Measurements from ENCODE around the gene INSYN2A. TPM values are rescaled to one million over a fixed set of nuclear protein-coding genes. Genes with fewer than 3 reads are reported as not detected.

The INSYN2A gene
- total RNA-seq, 4 donors from 2014 or later = 0.18 to 0.48 TPM; not detected in 2

DNA sequence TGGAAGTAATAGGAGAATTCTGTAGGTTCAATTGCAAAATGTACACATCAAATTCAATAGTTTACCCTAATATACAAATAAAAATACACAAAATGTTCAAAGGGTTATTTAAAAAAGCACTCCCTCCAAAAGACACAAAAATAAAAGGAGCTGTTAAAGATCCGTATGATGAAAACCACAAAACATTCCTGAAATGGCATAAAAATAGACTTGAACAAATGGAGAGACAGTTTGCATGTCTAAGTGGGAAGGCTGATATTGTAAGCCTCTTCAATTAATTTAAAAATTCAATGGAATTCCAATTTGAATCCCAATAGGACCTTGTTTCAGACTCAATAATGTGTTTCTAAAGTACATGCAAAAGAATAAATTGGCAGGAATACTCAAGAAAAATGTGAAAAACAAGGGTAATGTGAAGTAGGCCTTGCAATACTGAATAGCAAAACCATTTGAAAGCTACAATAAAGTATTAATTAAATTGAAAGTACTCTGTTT lies 38.0 kb upstream of the INSYN2A start:
- Histone ChIP-seq H3K4me1 (no peaks in the 10 kb centered on the region), H3K27ac (no peak overlapping the region), H3K27me3 (no peaks in the 10 kb centered on the region), H3K4me3 (no peak overlapping the region), H3K9me3 (no peaks in the 10 kb centered on the region), H3K36me3 (no peaks in the 10 kb centered on the region)
- no peak for TF ChIP-seq POLR2A (IDR thresholded peaks at IDR 0.05)
- TF ChIP-seq, protein P1, sequence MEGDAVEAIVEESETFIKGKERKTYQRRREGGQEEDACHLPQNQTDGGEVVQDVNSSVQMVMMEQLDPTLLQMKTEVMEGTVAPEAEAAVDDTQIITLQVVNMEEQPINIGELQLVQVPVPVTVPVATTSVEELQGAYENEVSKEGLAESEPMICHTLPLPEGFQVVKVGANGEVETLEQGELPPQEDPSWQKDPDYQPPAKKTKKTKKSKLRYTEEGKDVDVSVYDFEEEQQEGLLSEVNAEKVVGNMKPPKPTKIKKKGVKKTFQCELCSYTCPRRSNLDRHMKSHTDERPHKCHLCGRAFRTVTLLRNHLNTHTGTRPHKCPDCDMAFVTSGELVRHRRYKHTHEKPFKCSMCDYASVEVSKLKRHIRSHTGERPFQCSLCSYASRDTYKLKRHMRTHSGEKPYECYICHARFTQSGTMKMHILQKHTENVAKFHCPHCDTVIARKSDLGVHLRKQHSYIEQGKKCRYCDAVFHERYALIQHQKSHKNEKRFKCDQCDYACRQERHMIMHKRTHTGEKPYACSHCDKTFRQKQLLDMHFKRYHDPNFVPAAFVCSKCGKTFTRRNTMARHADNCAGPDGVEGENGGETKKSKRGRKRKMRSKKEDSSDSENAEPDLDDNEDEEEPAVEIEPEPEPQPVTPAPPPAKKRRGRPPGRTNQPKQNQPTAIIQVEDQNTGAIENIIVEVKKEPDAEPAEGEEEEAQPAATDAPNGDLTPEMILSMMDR (IDR thresholded peaks at IDR 0.05) = no peak
- DNase-seq = no peak
- intact Hi-C loops (cut with DNase I; ENCODE audit: low total_unique reads) = no loop called here

DNA sequence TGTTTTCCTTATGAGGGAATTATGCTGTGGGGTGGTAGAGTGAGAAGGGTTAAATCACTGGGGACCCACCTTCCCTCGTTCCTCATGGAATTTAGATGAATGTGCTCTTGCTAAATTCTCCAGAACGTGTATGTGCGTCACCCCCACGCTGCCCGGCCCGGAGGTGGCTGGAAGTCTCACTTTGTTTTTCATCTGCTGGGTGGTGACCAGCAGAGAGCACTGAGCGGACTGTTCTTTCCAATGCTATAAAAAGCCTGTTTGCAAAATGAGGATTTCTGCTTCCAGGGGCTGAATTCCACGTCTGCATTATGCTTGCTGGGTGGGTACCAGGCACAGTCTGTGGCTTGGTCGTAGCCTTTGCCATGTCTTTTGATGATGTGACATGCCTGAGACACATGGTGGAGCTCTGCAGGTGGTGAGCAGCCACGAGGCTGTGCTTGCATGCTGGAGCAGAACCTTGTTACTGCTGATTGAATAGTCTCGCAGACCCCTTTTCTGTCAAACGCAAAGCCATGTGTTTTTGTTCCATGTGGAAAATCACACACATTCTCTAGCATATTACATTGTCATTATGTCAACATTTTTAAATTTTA lies 31.9 kb upstream of the INSYN2A start:
- H3K4me1 ChIP-seq = no peaks in the 10 kb centered on the region
- H3K27me3 ChIP-seq = no peaks in the 10 kb centered on the region
- no peak overlapping the region for H3K27ac ChIP-seq
- H3K9me3 ChIP-seq = no peaks in the 10 kb centered on the region
- intact Hi-C loops (cut with DNase I; ENCODE audit: low total_unique reads) = no loop called here
- no peak overlapping the region for H3K4me3 ChIP-seq
- no peak for DNase-seq
- H3K36me3 ChIP-seq = no peaks in the 10 kb centered on the region
- no peak for TF ChIP-seq POLR2A (IDR thresholded peaks at IDR 0.05)
- TF ChIP-seq, protein P1 (IDR thresholded peaks at IDR 0.05) = no peak

DNA sequence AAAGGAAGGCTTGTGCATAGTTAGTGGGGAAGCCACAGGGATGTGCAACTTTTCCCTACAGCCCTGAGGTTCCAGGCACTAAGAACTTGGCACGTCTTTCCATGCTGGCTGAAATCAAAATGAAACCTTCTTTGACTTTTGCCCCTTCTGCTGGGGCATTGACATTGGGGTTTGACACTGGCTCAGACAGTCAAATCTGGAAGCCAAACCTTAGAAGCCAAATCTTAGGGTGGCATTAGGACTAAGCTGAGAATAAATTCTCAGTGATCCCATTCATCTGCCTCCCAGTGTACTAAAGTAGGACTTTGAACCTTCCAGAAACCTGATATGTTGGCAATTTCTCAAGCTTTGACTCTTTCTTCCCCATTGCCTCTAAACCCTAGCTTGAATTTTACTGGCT lies 31.3 kb upstream of the INSYN2A start:
- intact Hi-C loops (cut with DNase I; ENCODE audit: low total_unique reads) = no loop called here
- H3K27ac ChIP-seq = no peak overlapping the region
- H3K9me3 ChIP-seq = no peaks in the 10 kb centered on the region
- TF ChIP-seq, protein P1 (IDR thresholded peaks at IDR 0.05) = no peak
- TF ChIP-seq POLR2A (IDR thresholded peaks at IDR 0.05) = no peak
- H3K36me3 ChIP-seq = no peaks in the 10 kb centered on the region
- DNase-seq = no peak
- H3K4me1 ChIP-seq = no peaks in the 10 kb centered on the region
- H3K27me3 ChIP-seq = no peaks in the 10 kb centered on the region
- no peak overlapping the region for H3K4me3 ChIP-seq

DNA sequence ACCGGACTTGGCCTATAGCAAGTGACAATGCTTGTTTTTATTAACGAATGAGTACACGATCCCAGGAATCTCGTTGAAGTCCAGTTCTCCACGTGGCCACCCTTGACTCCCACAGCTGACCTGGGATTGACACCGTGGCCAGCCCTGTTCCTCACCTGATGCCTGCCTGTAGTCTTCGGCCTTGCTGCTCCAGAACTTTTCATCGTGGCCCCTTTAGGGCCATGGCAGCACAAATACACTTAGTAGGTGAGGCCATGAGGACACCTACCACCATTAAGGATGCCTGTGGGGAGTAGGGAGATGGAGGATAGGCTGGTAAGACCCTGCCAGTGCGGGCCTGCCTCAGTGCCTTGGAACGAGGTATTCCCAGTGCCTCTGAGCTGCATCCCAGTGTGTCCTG lies 30.6 kb upstream of the INSYN2A start:
- H3K9me3 ChIP-seq = no peaks in the 10 kb centered on the region
- H3K27me3 ChIP-seq = no peaks in the 10 kb centered on the region
- no peak overlapping the region for H3K27ac ChIP-seq
- intact Hi-C loops (cut with DNase I; ENCODE audit: low total_unique reads) = no loop called here
- TF ChIP-seq, protein P1 (IDR thresholded peaks at IDR 0.05) = no peak
- TF ChIP-seq POLR2A (IDR thresholded peaks at IDR 0.05) = no peak
- H3K4me1 ChIP-seq = no peaks in the 10 kb centered on the region
- no peak for DNase-seq
- H3K4me3 ChIP-seq = no peak overlapping the region
- no peaks in the 10 kb centered on the region for H3K36me3 ChIP-seq

DNA sequence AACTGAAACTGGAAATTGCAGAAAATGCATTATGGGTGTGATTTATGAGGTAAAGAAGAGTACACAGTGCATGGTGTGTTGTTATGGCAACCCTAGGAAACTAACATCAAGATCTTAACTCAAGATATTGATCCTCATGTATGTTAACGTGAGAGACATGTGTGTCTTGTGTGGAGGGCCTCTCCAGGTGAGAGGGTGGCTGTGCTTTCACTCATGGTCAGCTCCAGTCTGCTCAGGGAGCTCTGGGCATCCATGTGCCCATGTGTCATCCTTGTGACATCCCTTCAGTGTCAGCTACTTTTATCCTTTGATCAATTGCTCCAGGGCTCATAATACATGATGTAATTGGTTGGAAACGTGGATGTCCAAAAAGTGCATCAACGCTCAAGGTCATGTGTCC lies 24.9 kb upstream of the INSYN2A start:
- intact Hi-C loops (cut with DNase I; ENCODE audit: low total_unique reads) = no loop called here
- Histone ChIP-seq H3K27ac (no peak overlapping the region), H3K4me3 (no peak overlapping the region), H3K9me3 (no peaks in the 10 kb centered on the region), H3K36me3 (no peaks in the 10 kb centered on the region), H3K4me1 (no peaks in the 10 kb centered on the region), H3K27me3 (no peaks in the 10 kb centered on the region)
- no peak for DNase-seq
- TF ChIP-seq, protein P1 (IDR thresholded peaks at IDR 0.05) = no peak
- TF ChIP-seq POLR2A (IDR thresholded peaks at IDR 0.05) = no peak
